K562 (cell line): ENCODE measurements around the gene KRT34.

Source experiments
- DMBX1 ChIP-seq: fragments of 250-450 bp; sonication (Bioruptor Pico); IDR thresholded peaks from 2 replicates; pipeline ENCODE4 v1.8.0; 2022; ENCODE audit warnings: inconsistent platforms, mild to moderate bottlenecking, moderate library complexity, borderline replicate concordance
- POLR2A ChIP-seq: fragments of 450-650 bp; conservative IDR thresholded peaks from 2 replicates; pipeline ENCODE4 v1.6.1; 2016
- RBM17 ChIP-seq: fragments of 200-400 bp; formaldehyde crosslinking; IDR thresholded peaks from 2 replicates; pipeline ENCODE4 v1.6.1; 2017; ENCODE audit warnings: low read depth, mild to moderate bottlenecking, low read length, borderline replicate concordance
- ZNF644 ChIP-seq: fragments of 200-800 bp; sonication (Bioruptor generic); IDR thresholded peaks from 2 replicates; pipeline ENCODE4 v1.6.1; 2016; ENCODE audit warnings: low read depth, missing genetic modification characterization, missing compliant biosample characterization

- TF ChIP-seq POLR2A (no peak), DMBX1 (no peak), ZNF644 (no peak), RBM17 (no peak)
Observed at GRCh38 chr17:41428591-41429291, 46.6 kb upstream of the KRT34 start.
